HepG2 (cell line): ENCODE results near the gene PACS1. TPM values are rescaled to one million over a fixed set of nuclear protein-coding genes. Genes with fewer than 3 reads are reported as not detected.

Experiments used
- AGO1 ChIP-seq: fragments of 200-400 bp; formaldehyde crosslinking; IDR thresholded peaks from 2 replicates; pipeline ENCODE4 v1.6.1; 2017; ENCODE audit warnings: mild to moderate bottlenecking, low read depth, low read length, moderate library complexity; ENCODE audit not compliant: poor library complexity, severe bottlenecking
- MTA1 ChIP-seq: sonication (generic); formaldehyde crosslinking; IDR thresholded peaks from 2 replicates; pipeline ENCODE4 v1.4.0; 2020; ENCODE audit warnings: missing genetic modification reagents, mild to moderate bottlenecking, borderline replicate concordance
- NR2C2 ChIP-seq: sonication (generic); formaldehyde crosslinking; IDR thresholded peaks from 2 replicates; pipeline ENCODE4 v1.4.0; 2020; ENCODE audit warnings: missing genetic modification reagents, mild to moderate bottlenecking, moderate library complexity, borderline replicate concordance
- PHF20 ChIP-seq: sonication (generic); formaldehyde crosslinking; IDR thresholded peaks from 2 replicates; pipeline ENCODE4 v1.5.0; 2020; ENCODE audit warnings: mild to moderate bottlenecking, missing genetic modification reagents
- RBAK ChIP-seq: sonication (generic); formaldehyde crosslinking; IDR thresholded peaks from 2 replicates; pipeline ENCODE4 v1.5.1; 2020; ENCODE audit warnings: mild to moderate bottlenecking, missing genetic modification reagents
- STAG1 ChIP-seq: sonication (generic); formaldehyde crosslinking; IDR thresholded peaks from 2 replicates; pipeline ENCODE4 v1.4.0; 2020; ENCODE audit warnings: missing genetic modification reagents
- TRIM24 ChIP-seq: sonication (generic); formaldehyde crosslinking; IDR thresholded peaks from 2 replicates; pipeline ENCODE4 v1.8.0; 2022; ENCODE audit warnings: mild to moderate bottlenecking, missing genetic modification reagents
- ZNF124 ChIP-seq: sonication (generic); formaldehyde crosslinking; IDR thresholded peaks from 2 replicates; pipeline ENCODE4 v1.4.0; 2020; ENCODE audit warnings: missing genetic modification reagents
- ZNF205 ChIP-seq: IDR thresholded peaks from 2 replicates; pipeline ENCODE4 v1.6.1; 2018; ENCODE audit warnings: missing biosample characterization, missing genetic modification reagents
- ZNF563 ChIP-seq: sonication (generic); formaldehyde crosslinking; IDR thresholded peaks from 2 replicates; pipeline ENCODE4 v1.8.0; 2022; ENCODE audit warnings: mild to moderate bottlenecking, moderate library complexity, missing genetic modification reagents
- polyA plus RNA-seq, 8 experiments: library from polyadenylated mRNA; depleted of rRNA in 3 of 8; stranded (reverse) in 7 of 8; unstranded in 1 of 8; fragments of >200 nt; fragmentation: Illumina TruSeq in 4 of 8; extraction: Trizol in 4 of 8; gene quantifications; 2 replicates each; pipeline versions ENCODE4 v1.2.1 to v1.2.3, GENCODE V29; 2011 to 2016; ENCODE audit warnings: low read depth in 4 of 8, missing spikeins in 1 of 8, mixed read lengths in 1 of 8; ENCODE audit not compliant: insufficient read depth in 1 of 8
- total RNA-seq, 5 experiments: library from RNA; depleted of rRNA; stranded (reverse); fragments of >200 nt; fragmentation: Illumina TruSeq; extraction: Trizol; gene quantifications; 2 replicates each; pipeline ENCODE4 v1.2.3, GENCODE V29; 2016; ENCODE audit warnings: low read depth in 1 of 5
- TF ChIP-seq, protein P1 (sequence below): sonication (generic); formaldehyde crosslinking; IDR thresholded peaks from 2 replicates; pipeline ENCODE4 v1.8.0; 2022; ENCODE audit warnings: mild to moderate bottlenecking, missing genetic modification reagents
- TF ChIP-seq, protein P2 (sequence below): sonication (generic); formaldehyde crosslinking; IDR thresholded peaks from 2 replicates; pipeline ENCODE4 v1.5.0; 2020; ENCODE audit warnings: missing genetic modification reagents
- TF ChIP-seq, protein P3 (sequence below): sonication (generic); formaldehyde crosslinking; IDR thresholded peaks from 2 replicates; pipeline ENCODE4 v1.4.0; 2020; ENCODE audit warnings: missing genetic modification reagents, borderline replicate concordance
- TF ChIP-seq, protein P4 (sequence below), 2 experiments: sonication (generic) in 1 of 2; formaldehyde crosslinking in 1 of 2; IDR thresholded peaks; 2 replicates each; pipeline versions ENCODE4 v1.4.0 to v1.6.1; 2016 to 2020; ENCODE audit warnings: borderline replicate concordance in 1 of 2, low read depth in 1 of 2, mild to moderate bottlenecking in 1 of 2, missing genetic modification reagents in 1 of 2
- TF ChIP-seq, protein P5 (sequence below): sonication (generic); formaldehyde crosslinking; IDR thresholded peaks from 2 replicates; pipeline ENCODE4 v1.4.0; 2020; ENCODE audit warnings: mild to moderate bottlenecking, missing genetic modification reagents
- TF ChIP-seq, protein P6 (sequence below), 2 experiments: fragments of 450-650 bp in 1 of 2; sonication (generic) in 1 of 2; formaldehyde crosslinking; IDR thresholded peaks; 2 replicates each; pipeline versions ENCODE4 v1.5.0 to v1.8.0; 2020 to 2022; ENCODE audit warnings: mild to moderate bottlenecking in 1 of 2, missing genetic modification reagents in 1 of 2

Gene PACS1
- total and polyA plus RNA-seq, 2 of the 13 experiments (the other 11 are each of a cell fraction or from before 2014, with no cell fraction given) = 7.6 to 8.6 TPM

DNA sequence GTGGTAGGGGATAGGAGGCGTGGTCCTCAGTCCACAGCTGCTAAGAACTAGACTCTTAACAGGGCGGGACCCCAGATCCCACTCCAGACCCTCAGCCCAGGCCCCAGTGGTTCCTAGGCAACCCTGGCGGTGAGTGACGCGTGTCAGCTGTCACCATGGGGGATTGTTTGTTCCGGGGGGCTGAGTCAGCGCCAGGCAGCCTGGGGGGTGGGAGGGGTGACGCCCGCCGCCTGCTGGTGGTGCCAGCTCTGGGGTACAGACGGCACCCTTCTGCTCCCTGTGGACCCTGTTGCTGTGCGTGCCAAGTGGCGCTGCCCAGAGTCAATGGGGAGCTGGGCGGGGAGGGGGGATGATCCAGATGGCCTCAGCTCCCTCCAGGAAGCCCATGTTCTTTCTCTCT is 210.4 kb downstream of the PACS1 start (continued):
- TF ChIP-seq, protein P1, sequence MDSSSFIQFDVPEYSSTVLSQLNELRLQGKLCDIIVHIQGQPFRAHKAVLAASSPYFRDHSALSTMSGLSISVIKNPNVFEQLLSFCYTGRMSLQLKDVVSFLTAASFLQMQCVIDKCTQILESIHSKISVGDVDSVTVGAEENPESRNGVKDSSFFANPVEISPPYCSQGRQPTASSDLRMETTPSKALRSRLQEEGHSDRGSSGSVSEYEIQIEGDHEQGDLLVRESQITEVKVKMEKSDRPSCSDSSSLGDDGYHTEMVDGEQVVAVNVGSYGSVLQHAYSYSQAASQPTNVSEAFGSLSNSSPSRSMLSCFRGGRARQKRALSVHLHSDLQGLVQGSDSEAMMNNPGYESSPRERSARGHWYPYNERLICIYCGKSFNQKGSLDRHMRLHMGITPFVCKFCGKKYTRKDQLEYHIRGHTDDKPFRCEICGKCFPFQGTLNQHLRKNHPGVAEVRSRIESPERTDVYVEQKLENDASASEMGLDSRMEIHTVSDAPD = no peak
- TF ChIP-seq, protein P2, sequence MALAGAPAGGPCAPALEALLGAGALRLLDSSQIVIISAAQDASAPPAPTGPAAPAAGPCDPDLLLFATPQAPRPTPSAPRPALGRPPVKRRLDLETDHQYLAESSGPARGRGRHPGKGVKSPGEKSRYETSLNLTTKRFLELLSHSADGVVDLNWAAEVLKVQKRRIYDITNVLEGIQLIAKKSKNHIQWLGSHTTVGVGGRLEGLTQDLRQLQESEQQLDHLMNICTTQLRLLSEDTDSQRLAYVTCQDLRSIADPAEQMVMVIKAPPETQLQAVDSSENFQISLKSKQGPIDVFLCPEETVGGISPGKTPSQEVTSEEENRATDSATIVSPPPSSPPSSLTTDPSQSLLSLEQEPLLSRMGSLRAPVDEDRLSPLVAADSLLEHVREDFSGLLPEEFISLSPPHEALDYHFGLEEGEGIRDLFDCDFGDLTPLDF (CRISPR knock-in tag) = no peak
- TF ChIP-seq STAG1 (CRISPR knock-in tag) = no peak
- peak; percentile 57 for TF ChIP-seq AGO1
- TF ChIP-seq ZNF124 (CRISPR knock-in tag) = no peak
- TF ChIP-seq, protein P3, sequence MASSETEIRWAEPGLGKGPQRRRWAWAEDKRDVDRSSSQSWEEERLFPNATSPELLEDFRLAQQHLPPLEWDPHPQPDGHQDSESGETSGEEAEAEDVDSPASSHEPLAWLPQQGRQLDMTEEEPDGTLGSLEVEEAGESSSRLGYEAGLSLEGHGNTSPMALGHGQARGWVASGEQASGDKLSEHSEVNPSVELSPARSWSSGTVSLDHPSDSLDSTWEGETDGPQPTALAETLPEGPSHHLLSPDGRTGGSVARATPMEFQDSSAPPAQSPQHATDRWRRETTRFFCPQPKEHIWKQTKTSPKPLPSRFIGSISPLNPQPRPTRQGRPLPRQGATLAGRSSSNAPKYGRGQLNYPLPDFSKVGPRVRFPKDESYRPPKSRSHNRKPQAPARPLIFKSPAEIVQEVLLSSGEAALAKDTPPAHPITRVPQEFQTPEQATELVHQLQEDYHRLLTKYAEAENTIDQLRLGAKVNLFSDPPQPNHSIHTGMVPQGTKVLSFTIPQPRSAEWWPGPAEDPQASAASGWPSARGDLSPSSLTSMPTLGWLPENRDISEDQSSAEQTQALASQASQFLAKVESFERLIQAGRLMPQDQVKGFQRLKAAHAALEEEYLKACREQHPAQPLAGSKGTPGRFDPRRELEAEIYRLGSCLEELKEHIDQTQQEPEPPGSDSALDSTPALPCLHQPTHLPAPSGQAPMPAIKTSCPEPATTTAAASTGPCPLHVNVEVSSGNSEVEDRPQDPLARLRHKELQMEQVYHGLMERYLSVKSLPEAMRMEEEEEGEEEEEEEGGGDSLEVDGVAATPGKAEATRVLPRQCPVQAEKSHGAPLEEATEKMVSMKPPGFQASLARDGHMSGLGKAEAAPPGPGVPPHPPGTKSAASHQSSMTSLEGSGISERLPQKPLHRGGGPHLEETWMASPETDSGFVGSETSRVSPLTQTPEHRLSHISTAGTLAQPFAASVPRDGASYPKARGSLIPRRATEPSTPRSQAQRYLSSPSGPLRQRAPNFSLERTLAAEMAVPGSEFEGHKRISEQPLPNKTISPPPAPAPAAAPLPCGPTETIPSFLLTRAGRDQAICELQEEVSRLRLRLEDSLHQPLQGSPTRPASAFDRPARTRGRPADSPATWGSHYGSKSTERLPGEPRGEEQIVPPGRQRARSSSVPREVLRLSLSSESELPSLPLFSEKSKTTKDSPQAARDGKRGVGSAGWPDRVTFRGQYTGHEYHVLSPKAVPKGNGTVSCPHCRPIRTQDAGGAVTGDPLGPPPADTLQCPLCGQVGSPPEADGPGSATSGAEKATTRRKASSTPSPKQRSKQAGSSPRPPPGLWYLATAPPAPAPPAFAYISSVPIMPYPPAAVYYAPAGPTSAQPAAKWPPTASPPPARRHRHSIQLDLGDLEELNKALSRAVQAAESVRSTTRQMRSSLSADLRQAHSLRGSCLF (CRISPR knock-in tag) = no peak
- no peak for TF ChIP-seq RBAK
- TF ChIP-seq ZNF205 (CRISPR knock-in tag) = no peak
- TF ChIP-seq, protein P4, sequence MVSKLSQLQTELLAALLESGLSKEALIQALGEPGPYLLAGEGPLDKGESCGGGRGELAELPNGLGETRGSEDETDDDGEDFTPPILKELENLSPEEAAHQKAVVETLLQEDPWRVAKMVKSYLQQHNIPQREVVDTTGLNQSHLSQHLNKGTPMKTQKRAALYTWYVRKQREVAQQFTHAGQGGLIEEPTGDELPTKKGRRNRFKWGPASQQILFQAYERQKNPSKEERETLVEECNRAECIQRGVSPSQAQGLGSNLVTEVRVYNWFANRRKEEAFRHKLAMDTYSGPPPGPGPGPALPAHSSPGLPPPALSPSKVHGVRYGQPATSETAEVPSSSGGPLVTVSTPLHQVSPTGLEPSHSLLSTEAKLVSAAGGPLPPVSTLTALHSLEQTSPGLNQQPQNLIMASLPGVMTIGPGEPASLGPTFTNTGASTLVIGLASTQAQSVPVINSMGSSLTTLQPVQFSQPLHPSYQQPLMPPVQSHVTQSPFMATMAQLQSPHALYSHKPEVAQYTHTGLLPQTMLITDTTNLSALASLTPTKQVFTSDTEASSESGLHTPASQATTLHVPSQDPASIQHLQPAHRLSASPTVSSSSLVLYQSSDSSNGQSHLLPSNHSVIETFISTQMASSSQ (IDR thresholded peaks at IDR 0.05; ENCODE audit: low read depth) = no peak
- TF ChIP-seq, protein P4 (CRISPR knock-in tag; IDR thresholded peaks at IDR 0.05; ENCODE audit: borderline replicate concordance) = no peak
- TF ChIP-seq TRIM24 (CRISPR knock-in tag) = no peak
- TF ChIP-seq PHF20 (CRISPR knock-in tag) = no peak
- TF ChIP-seq, protein P5, sequence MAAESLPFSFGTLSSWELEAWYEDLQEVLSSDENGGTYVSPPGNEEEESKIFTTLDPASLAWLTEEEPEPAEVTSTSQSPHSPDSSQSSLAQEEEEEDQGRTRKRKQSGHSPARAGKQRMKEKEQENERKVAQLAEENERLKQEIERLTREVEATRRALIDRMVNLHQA (CRISPR knock-in tag) = no peak
- no peak for TF ChIP-seq NR2C2 (CRISPR knock-in tag)
- TF ChIP-seq, protein P6, sequence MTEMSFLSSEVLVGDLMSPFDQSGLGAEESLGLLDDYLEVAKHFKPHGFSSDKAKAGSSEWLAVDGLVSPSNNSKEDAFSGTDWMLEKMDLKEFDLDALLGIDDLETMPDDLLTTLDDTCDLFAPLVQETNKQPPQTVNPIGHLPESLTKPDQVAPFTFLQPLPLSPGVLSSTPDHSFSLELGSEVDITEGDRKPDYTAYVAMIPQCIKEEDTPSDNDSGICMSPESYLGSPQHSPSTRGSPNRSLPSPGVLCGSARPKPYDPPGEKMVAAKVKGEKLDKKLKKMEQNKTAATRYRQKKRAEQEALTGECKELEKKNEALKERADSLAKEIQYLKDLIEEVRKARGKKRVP (CRISPR knock-in tag; IDR thresholded peaks at IDR 0.05) = no peak
- TF ChIP-seq MTA1 (CRISPR knock-in tag) = no peak
- no peak for TF ChIP-seq ZNF563 (CRISPR knock-in tag)
